Erythroblast (primary cell): Measurements from ENCODE around the gene PDE4D.

Source experiments
- GATA1 ChIP-seq: IDR thresholded peaks from 2 replicates; pipeline ENCODE4 v1.6.1; 2011; ENCODE audit warnings: low read depth, mild to moderate bottlenecking, control low read depth, low read length, moderate library complexity
- POLR2A ChIP-seq: IDR thresholded peaks from 2 replicates; pipeline ENCODE4 v1.6.1; 2011; ENCODE audit warnings: mild to moderate bottlenecking, low read length

GRCh38 chr5:59598547-59598874 is 295.0 kb downstream of the PDE4D start:
- no peak for TF ChIP-seq POLR2A
- TF ChIP-seq GATA1: no peak
